Medulla oblongata (tissue), 1 donor: ENCODE data around the gene H6PD.

Source experiments
- DNase-seq: peaks from one replicate; pipeline ENCODE4 v3.0.0-alpha.2; 2015; ENCODE audit errors: extremely low spot score

Gene H6PD

GRCh38 chr1:9207086-9207485, 27.5 kb upstream of the H6PD start:
- DNase-seq, result no peak

GRCh38 chr1:9207715-9208114, 26.9 kb upstream of the H6PD start:
- DNase-seq, result no peak

- no peak for DNase-seq
Observed at GRCh38 chr1:9211291-9211811, 23.2 kb upstream of the H6PD start.

GRCh38 chr1:9212735-9213134, 21.8 kb upstream of the H6PD start:
- DNase-seq, result no peak

GRCh38 chr1:9213956-9214355, 20.6 kb upstream of the H6PD start:
- no peak for DNase-seq

GRCh38 chr1:9218917-9219316, 15.7 kb upstream of the H6PD start:
- DNase-seq, result no peak

- DNase-seq, result no peak
Observed at GRCh38 chr1:9222846-9223625, 11.5 kb upstream of the H6PD start.

GRCh38 chr1:9224664-9225410, 9.7 kb upstream of the H6PD start:
- DNase-seq, result no peak

- DNase-seq, result no peak
Observed at GRCh38 chr1:9225411-9225785, 9.2 kb upstream of the H6PD start.

GRCh38 chr1:9228609-9229008, 6.0 kb upstream of the H6PD start:
- DNase-seq, result no peak

GRCh38 chr1:9229549-9229948, 5.0 kb upstream of the H6PD start:
- DNase-seq, result no peak

GRCh38 chr1:9230869-9231533, 3.6 kb upstream of the H6PD start:
- DNase-seq, result no peak

GRCh38 chr1:9231648-9232332, 2.8 kb upstream of the H6PD start:
- DNase-seq, result no peak

GRCh38 chr1:9233241-9233941, 1.2 kb upstream of the H6PD start:
- peak; percentile 68 for DNase-seq

- DNase-seq, result no peak
Observed at GRCh38 chr1:9233942-9234222, 692 bp upstream of the H6PD start.

- DNase-seq, result no peak
Observed at GRCh38 chr1:9235096-9235459, 504 bp downstream of the H6PD start.

GRCh38 chr1:9235560-9235959, 986 bp downstream of the H6PD start:
- no peak for DNase-seq

GRCh38 chr1:9238134-9238533, 3.6 kb downstream of the H6PD start:
- no peak for DNase-seq

GRCh38 chr1:9238550-9238949, 4.0 kb downstream of the H6PD start:
- DNase-seq, result peak; percentile 60

- peak; percentile 65 for DNase-seq
Observed at GRCh38 chr1:9239622-9240401, 5.2 kb downstream of the H6PD start.
